SK-N-SH (cell line): Measurements from ENCODE around the gene ZNF615. TPM values are rescaled to one million over a fixed set of nuclear protein-coding genes. Genes with fewer than 3 reads are reported as not detected.

Source experiments
- CTCF ChIA-PET: fragments of 300-600, 350-600 bp; formaldehyde crosslinking; extraction: SDS; loops from one replicate; lab custom pipeline; 2021; lab: Yijun Ruan, JAX
- POLR2A ChIA-PET: fragments of 350-600 bp; sonication (Branson Sonifier 250); formaldehyde crosslinking; extraction: SDS; loops from one replicate; lab custom pipeline; 2020; ENCODE audit warnings: antibody characterized with exemption, inconsistent platforms; lab: Yijun Ruan, JAX
- DNase-seq: peaks from one replicate; pipeline ENCODE4 v3.0.0; 2012
- H2AFZ ChIP-seq: fragments of 200-600 bp; sonication (generic); 2 replicates; pipeline ENCODE4 v1.8.1; 2016; ENCODE audit warnings: antibody characterized with exemption, mild to moderate bottlenecking, low read depth
- H3F3A ChIP-seq: fragments of 200-600 bp; sonication (generic); replicated peaks from 2 replicates; pipeline ENCODE3; 2016; ENCODE audit warnings: antibody characterized with exemption, mild to moderate bottlenecking; ENCODE audit not compliant: insufficient read depth
- H3K27ac ChIP-seq, 2 experiments: fragments of 200-500 bp in 1 of 2; fragments of 200-600 bp in 1 of 2; sonication (Bioruptor generic) in 1 of 2; sonication (generic), shearing (Covaris generic) in 1 of 2; 2 replicates each; pipeline versions ENCODE4 v1.5.1 to v1.6.1; 2014 to 2016; ENCODE audit warnings: low read depth in 2 of 2, inconsistent platforms in 1 of 2, low read length in 1 of 2, mild to moderate bottlenecking in 1 of 2, mixed read lengths in 1 of 2
- H3K27me3 ChIP-seq: fragments of 200-600 bp; sonication (generic), shearing (Covaris generic); 2 replicates; pipeline ENCODE4 v1.6.1; 2016; ENCODE audit warnings: mixed run types; ENCODE audit not compliant: insufficient read depth
- H3K36me3 ChIP-seq, 2 experiments: fragments of 200-500 bp in 1 of 2; fragments of 200-600 bp in 1 of 2; sonication (Bioruptor generic) in 1 of 2; sonication (generic) in 1 of 2; replicated peaks in 1 of 2; 2 replicates each; pipeline versions ENCODE3 to v1.5.1; 2014 to 2016; ENCODE audit warnings: low read length in 1 of 2, mild to moderate bottlenecking in 1 of 2; ENCODE audit not compliant: insufficient read depth in 2 of 2, control insufficient read depth in 1 of 2
- H3K4me1 ChIP-seq, 2 experiments: fragments of 200-500 bp in 1 of 2; fragments of 200-600 bp in 1 of 2; sonication (Bioruptor generic) in 1 of 2; sonication (generic), shearing (Covaris generic) in 1 of 2; 2 replicates each; pipeline versions ENCODE4 v1.5.1 to v1.6.1; 2014 to 2016; ENCODE audit warnings: low read depth in 1 of 2, low read length in 1 of 2, mixed run types in 1 of 2; ENCODE audit not compliant: insufficient read depth in 2 of 2, control insufficient read depth in 1 of 2
- H3K4me2 ChIP-seq: fragments of 200-600 bp; sonication (generic), shearing (Covaris generic); 2 replicates; pipeline ENCODE4 v1.6.1; 2017; ENCODE audit warnings: mixed run types
- H3K4me3 ChIP-seq, 2 experiments: fragments of 200-500 bp in 1 of 2; fragments of 200-600 bp in 1 of 2; sonication (Bioruptor generic) in 1 of 2; sonication (generic), shearing (Covaris generic) in 1 of 2; 2 replicates each; pipeline versions ENCODE4 v1.5.1 to v1.8.1; 2014 to 2016; ENCODE audit warnings: low read depth in 2 of 2, inconsistent platforms in 1 of 2, low read length in 1 of 2, mild to moderate bottlenecking in 1 of 2, mixed read lengths in 1 of 2, moderate library complexity in 1 of 2
- H3K79me2 ChIP-seq: fragments of 200-600 bp; sonication (generic); 2 replicates; pipeline ENCODE4 v1.8.1; 2017; ENCODE audit warnings: mild to moderate bottlenecking; ENCODE audit not compliant: insufficient read depth
- H3K9ac ChIP-seq: fragments of 200-600 bp; sonication (generic); 2 replicates; pipeline ENCODE4 v1.6.1; 2017; ENCODE audit warnings: mixed run types
- H3K9me2 ChIP-seq: fragments of 200-600 bp; sonication (generic); 2 replicates; pipeline ENCODE4 v1.6.1; 2017; ENCODE audit warnings: mixed run types
- H3K9me3 ChIP-seq: fragments of 200-600 bp; sonication (generic); 2 replicates; pipeline ENCODE4 v1.6.1; 2017; ENCODE audit warnings: mixed run types, mild to moderate bottlenecking, moderate library complexity
- H4K20me1 ChIP-seq: fragments of 200-600 bp; sonication (generic); 2 replicates; pipeline ENCODE4 v1.6.1; 2017; ENCODE audit warnings: mild to moderate bottlenecking, mixed run types; ENCODE audit not compliant: insufficient read depth
- CHD2 ChIP-seq: fragments of 150-350 bp; IDR thresholded peaks from 2 replicates; pipeline ENCODE4 v1.6.1; 2018; ENCODE audit warnings: low read length; ENCODE audit not compliant: partially characterized antibody
- FOXJ3 ChIP-seq: sonication (generic); formaldehyde crosslinking; IDR thresholded peaks from 2 replicates; pipeline ENCODE4 v1.5.1; 2020; ENCODE audit warnings: mild to moderate bottlenecking, missing genetic modification reagents
- FOXM1 ChIP-seq: IDR thresholded peaks from 2 replicates; pipeline ENCODE4 v1.4.0; 2012; ENCODE audit warnings: low read depth, mild to moderate bottlenecking
- GABPA ChIP-seq: IDR thresholded peaks from 2 replicates; pipeline ENCODE4 v1.4.0; 2012; ENCODE audit warnings: low read depth, mild to moderate bottlenecking
- NFIC ChIP-seq: IDR thresholded peaks from 2 replicates; pipeline ENCODE4 v1.4.0; 2012; ENCODE audit warnings: borderline replicate concordance
- NRF1 ChIP-seq: IDR thresholded peaks from 2 replicates; pipeline ENCODE4 v1.6.1; 2012; ENCODE audit warnings: low read depth, mild to moderate bottlenecking, low read length
- POLR2AphosphoS5 ChIP-seq: IDR thresholded peaks from 2 replicates; pipeline ENCODE4 v1.6.1; 2012; ENCODE audit warnings: low read depth, low read length
- REST ChIP-seq: IDR thresholded peaks from 2 replicates; pipeline ENCODE4 v1.6.1; 2012; ENCODE audit warnings: mild to moderate bottlenecking, low read depth, low read length, moderate library complexity
- TAF1 ChIP-seq: IDR thresholded peaks from 2 replicates; pipeline ENCODE4 v1.6.1; 2012; ENCODE audit warnings: low read depth, mild to moderate bottlenecking, low read length, moderate library complexity, borderline replicate concordance
- TCF12 ChIP-seq: IDR thresholded peaks from 2 replicates; pipeline ENCODE4 v1.4.0; 2012
- TEAD4 ChIP-seq: IDR thresholded peaks from 2 replicates; pipeline ENCODE4 v1.4.0; 2012; ENCODE audit warnings: mild to moderate bottlenecking, borderline replicate concordance; ENCODE audit not compliant: insufficient read depth
- YY1 ChIP-seq: IDR thresholded peaks from 2 replicates; pipeline ENCODE4 v1.4.0; 2012; ENCODE audit warnings: low read depth, mild to moderate bottlenecking
- WGBS: methylation state at CpG from one replicate; pipeline ENCODE4 v1.1.6; 2017; ENCODE audit warnings: low lambda C conversion rate; 5-methylcytosine and 5-hydroxymethylcytosine counted together
- polyA plus RNA-seq, 3 experiments: library from polyadenylated mRNA; depleted of rRNA; stranded (reverse); fragments of >200 nt; gene quantifications; 2 replicates each; pipeline ENCODE4 v1.2.3, GENCODE V29; 2012
- TF ChIP-seq, protein P1 (sequence below): fragments of 150-350 bp; IDR thresholded peaks from 2 replicates; pipeline ENCODE4 v1.6.1; 2017; ENCODE audit warnings: antibody characterized with exemption, low read length, low read depth, borderline replicate concordance

ZNF615 gene
- polyA plus RNA-seq, 1 of the 3 experiments (the other 2 are of a cell fraction): 1.6 TPM

GRCh38 chr19:52028780-52029123 is 20.7 kb upstream of the ZNF615 start:
- Histone ChIP-seq H3K27me3 (no peaks in the 10 kb centered on the region), H3K9ac (peak overlapping the region; percentile 86), H3K9me3 (peaks cover 35% of the 10 kb centered on the region; the same call in 1 of the 2 replicates), H2AFZ (peak overlapping the region; percentile 93), H3F3A (peaks cover 9% of the 10 kb centered on the region), H3K36me3 (peaks cover 25 to 43% of the 10 kb centered on the region in 2 experiments), H3K79me2 (peaks cover 20% of the 10 kb centered on the region), H4K20me1 (no peaks in the 10 kb centered on the region), H3K4me2 (peak overlapping the region; percentile 74), H3K4me3 (peak overlapping the region; percentile 62 to 78), H3K9me2 (no peaks in the 10 kb centered on the region), H3K4me1 (no peaks in the 10 kb centered on the region; a peak in 2 of 4 replicates), H3K27ac (peak overlapping the region; percentile 89 to 95)
- WGBS: 16% methylated on average over 5 of the region's 5 CpGs
- ChIA-PET CTCF (no interaction called here), POLR2A (interaction anchor here (0.7 to 1.5 kb wide), 4 partner anchors 9 to 161 kb away, joined by 3 to 7 read pairs (median 4); partner anchors contain the start of genes ZNF432 and ZNF615)
- peak; percentile 58 for DNase-seq
- TF ChIP-seq CHD2: no peak
- TF ChIP-seq TAF1: no peak
- no peak for TF ChIP-seq FOXM1
- no peak for TF ChIP-seq FOXJ3 (CRISPR knock-in tag)
- TF ChIP-seq, protein P1, sequence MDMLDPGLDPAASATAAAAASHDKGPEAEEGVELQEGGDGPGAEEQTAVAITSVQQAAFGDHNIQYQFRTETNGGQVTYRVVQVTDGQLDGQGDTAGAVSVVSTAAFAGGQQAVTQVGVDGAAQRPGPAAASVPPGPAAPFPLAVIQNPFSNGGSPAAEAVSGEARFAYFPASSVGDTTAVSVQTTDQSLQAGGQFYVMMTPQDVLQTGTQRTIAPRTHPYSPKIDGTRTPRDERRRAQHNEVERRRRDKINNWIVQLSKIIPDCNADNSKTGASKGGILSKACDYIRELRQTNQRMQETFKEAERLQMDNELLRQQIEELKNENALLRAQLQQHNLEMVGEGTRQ: no peak
- TF ChIP-seq NFIC: no peak
- TF ChIP-seq POLR2AphosphoS5: no peak
- TF ChIP-seq REST: no peak
- TF ChIP-seq GABPA: no peak
- no peak for TF ChIP-seq TCF12
- no peak for TF ChIP-seq TEAD4
- no peak for TF ChIP-seq NRF1
- TF ChIP-seq YY1: no peak
